Gastrocnemius medialis (tissue), 4 donors: ENCODE results near the gene PNPLA3. TPM values are rescaled to one million over a fixed set of nuclear protein-coding genes. Genes with fewer than 3 reads are reported as not detected.

Experiments
- ATAC-seq, 2 donors: fragments of 150-250 bp; one replicate each; pipeline ENCODE4 v1.9.1; 2016
- DNase-seq, 2 donors: peaks; one replicate each; pipeline ENCODE4 v3.0.0-alpha.2; 2019
- H3K27ac ChIP-seq, 4 donors: fragments of 200-600 bp; sonication (generic); 1 replicate in 1 of 4; 2 replicates in 3 of 4; pipeline ENCODE4 v1.5.1; 2016 to 2018; ENCODE audit warnings: mild to moderate bottlenecking in 2 of 4, moderate library complexity in 1 of 4
- H3K27me3 ChIP-seq, 3 donors: fragments of 200-600 bp; sonication (generic) in 2 of 3; 1 replicate in 1 of 3; 2 replicates in 2 of 3; pipeline versions ENCODE4 v1.5.1 to v1.6.0; 2016 to 2019; ENCODE audit warnings: mild to moderate bottlenecking in 1 of 3, moderate library complexity in 1 of 3
- H3K36me3 ChIP-seq, 2 donors: fragments of 200-600 bp; sonication (generic) in 1 of 2; one replicate each; pipeline ENCODE4 v1.5.1; 2017 to 2018
- H3K4me1 ChIP-seq, 2 donors: fragments of 200-600 bp; sonication (generic) in 1 of 2; one replicate each; pipeline ENCODE4 v1.5.1; 2016 to 2017; ENCODE audit warnings: mild to moderate bottlenecking in 2 of 2
- H3K4me3 ChIP-seq, 4 donors: fragments of 200-600 bp; sonication (generic) in 3 of 4; 1 replicate in 1 of 4; 2 replicates in 3 of 4; pipeline ENCODE4 v1.5.1; 2016 to 2019; ENCODE audit warnings: mild to moderate bottlenecking in 2 of 4
- H3K9me3 ChIP-seq, 3 donors: fragments of 200-600 bp; sonication (generic) in 2 of 3; 1 replicate in 1 of 3; 2 replicates in 2 of 3; pipeline ENCODE4 v1.5.1; 2016 to 2019
- CTCF ChIP-seq, 5 experiments: fragments of 450-650 bp in 3 of 5; fragments of 200-600 bp in 2 of 5; sonication (generic) in 2 of 5; IDR thresholded peaks in 4 of 5; conservative IDR thresholded peaks in 1 of 5; 1 replicate in 4 of 5; 2 replicates in 1 of 5; pipeline ENCODE4 v1.5.1; 2016 to 2019; ENCODE audit warnings: antibody characterized with exemption in 5 of 5, mild to moderate bottlenecking in 3 of 5, moderate library complexity in 3 of 5
- POLR2A ChIP-seq, 2 donors: fragments of 450-650 bp; IDR thresholded peaks; one replicate each; pipeline ENCODE4 v1.6.1; 2017; ENCODE audit warnings: antibody characterized with exemption in 2 of 2, mild to moderate bottlenecking in 2 of 2, moderate library complexity in 2 of 2
- in situ Hi-C, 4 donors: fragments of 200-750 bp; cut with MboI; loops; one replicate each; pipeline versions ENCODE4 v1.15.0 to v1.8.0; 2017; ENCODE audit warnings: low sequenced_read_pairs in 4 of 4
- intact Hi-C: fragments of 100-400 bp; cut with DNase I; formaldehyde crosslinking; loops from one replicate; pipeline ENCODE4 v1.15.1; 2023; ENCODE audit warnings: low total_unique reads
- total RNA-seq, 4 donors: library from RNA; depleted of rRNA; stranded (reverse); fragments of >200 nt; gene quantifications; one replicate each; pipeline versions ENCODE4 v1.1.0 to v1.2.3, GENCODE V29; 2016

PNPLA3 gene
- total RNA-seq, 4 donors from 2014 or later: 0.58 to 2.3 (median 1.4) TPM; not detected in 1

DNA sequence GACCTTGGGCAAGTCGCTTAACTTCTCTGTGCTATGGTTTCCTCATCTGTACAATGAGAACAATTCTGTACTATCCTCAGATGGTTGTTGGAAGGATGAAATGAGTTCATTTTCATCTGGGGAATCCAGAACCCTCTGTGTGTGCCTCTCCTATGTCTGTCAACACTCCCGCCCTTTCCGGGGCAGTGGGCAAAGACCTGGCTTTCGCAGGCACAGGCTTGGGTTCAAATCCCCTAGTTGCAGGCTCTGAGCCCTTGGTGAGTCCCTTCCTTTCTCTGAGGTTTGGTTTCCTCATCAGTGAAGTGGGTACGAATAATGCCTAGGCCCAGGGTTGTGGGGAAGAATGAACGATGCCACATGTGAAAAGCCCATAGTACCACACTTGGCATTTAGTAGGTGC lies 37.8 kb upstream of the PNPLA3 start:
- no peak for DNase-seq
- ATAC-seq: no peak
- Histone ChIP-seq H3K9me3 (no peaks in the 10 kb centered on the region), H3K4me1 (no peaks in the 10 kb centered on the region), H3K4me3 (no peak overlapping the region), H3K27me3 (peaks cover 14 to 35% (median 28%) of the 10 kb centered on the region in 3 donors), H3K36me3 (no peaks in the 10 kb centered on the region), H3K27ac (no peak overlapping the region)
- intact Hi-C loops: loop anchor here (1.0 to 10.0 kb wide), 2 partner anchors 56 to 501 kb away; no protein-coding TSS in a partner anchor
- in situ Hi-C loops: no loop called here
- no peak for TF ChIP-seq CTCF (IDR thresholded peaks at IDR 0.05 in 4 of 5, conservative IDR thresholded peaks at IDR 0.05 in 1 of 5)
- TF ChIP-seq POLR2A (IDR thresholded peaks at IDR 0.05): no peak

DNA sequence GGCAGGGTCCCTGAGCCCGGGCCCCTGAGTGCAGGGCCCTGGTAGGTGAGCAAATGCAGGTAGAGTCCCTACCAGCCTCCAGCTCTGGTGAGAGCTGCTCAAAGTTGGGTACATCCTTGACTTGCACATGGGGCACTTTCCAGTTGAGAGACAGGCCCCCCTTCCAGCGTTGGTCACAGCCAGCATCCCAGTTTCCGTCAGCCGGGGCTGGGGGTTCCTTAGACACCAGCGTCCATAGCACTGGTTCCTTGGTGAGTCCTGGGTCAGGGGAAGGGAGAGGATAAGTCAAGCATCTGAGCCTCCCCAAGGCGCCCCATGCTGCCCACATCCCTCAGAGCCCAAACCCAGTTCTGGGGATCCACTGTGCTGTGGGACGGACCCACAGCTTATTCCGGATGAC lies 37.4 kb upstream of the PNPLA3 start:
- TF ChIP-seq POLR2A (IDR thresholded peaks at IDR 0.05) (no peak), CTCF (IDR thresholded peaks at IDR 0.05 in 4 of 5, conservative IDR thresholded peaks at IDR 0.05 in 1 of 5) (no peak)
- H3K9me3 ChIP-seq: no peaks in the 10 kb centered on the region
- intact Hi-C loops: loop anchor here (10.0 kb wide), 1 partner anchor 501 kb away; no protein-coding TSS in a partner anchor
- no peaks in the 10 kb centered on the region for H3K4me1 ChIP-seq
- no peaks in the 10 kb centered on the region for H3K36me3 ChIP-seq
- no peak overlapping the region for H3K4me3 ChIP-seq
- ATAC-seq: no peak
- DNase-seq: no peak
- H3K27me3 ChIP-seq: peaks cover 19 to 39% (median 32%) of the 10 kb centered on the region in 3 donors
- no peak overlapping the region for H3K27ac ChIP-seq
- in situ Hi-C loops: no loop called here

DNA sequence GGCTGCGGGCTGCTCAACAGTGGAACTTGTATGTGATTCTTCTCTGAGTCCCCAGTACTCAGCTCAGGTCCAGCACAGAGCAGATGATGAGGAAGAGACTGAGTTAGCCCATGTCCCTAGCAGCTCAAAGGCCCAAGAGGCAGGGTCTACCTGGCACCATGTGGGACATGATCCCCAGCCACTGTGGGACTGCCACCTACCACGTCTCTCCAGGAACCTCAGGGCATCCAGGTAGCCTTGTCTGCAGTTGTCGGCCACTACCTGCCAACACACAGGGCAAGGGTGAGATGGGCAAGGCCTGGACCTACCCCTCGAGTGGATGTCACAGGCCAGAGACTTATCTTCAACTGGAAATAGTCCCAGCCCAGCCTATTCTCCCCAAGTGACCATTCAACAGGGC lies 36.2 kb upstream of the PNPLA3 start:
- no peak for TF ChIP-seq CTCF (IDR thresholded peaks at IDR 0.05 in 4 of 5, conservative IDR thresholded peaks at IDR 0.05 in 1 of 5)
- TF ChIP-seq POLR2A (IDR thresholded peaks at IDR 0.05): no peak
- Histone ChIP-seq H3K27ac (no peak overlapping the region), H3K4me1 (no peaks in the 10 kb centered on the region), H3K9me3 (no peaks in the 10 kb centered on the region), H3K36me3 (no peaks in the 10 kb centered on the region), H3K27me3 (peaks cover 30 to 51% (median 44%) of the 10 kb centered on the region in 3 donors), H3K4me3 (no peak overlapping the region)
- in situ Hi-C loops (no loop called here), intact Hi-C loops (loop anchor here (10.0 kb wide), 1 partner anchor 503 kb away; no protein-coding TSS in a partner anchor)
- DNase-seq (no peak), ATAC-seq (no peak)

GRCh38 chr22:43888740-43889139 lies 34.9 kb upstream of the PNPLA3 start:
- Histone ChIP-seq H3K9me3 (no peaks in the 10 kb centered on the region), H3K27ac (no peak overlapping the region), H3K4me1 (no peaks in the 10 kb centered on the region), H3K36me3 (no peaks in the 10 kb centered on the region), H3K4me3 (no peak overlapping the region), H3K27me3 (peaks cover 37 to 62% (median 45%) of the 10 kb centered on the region in 3 donors)
- in situ Hi-C loops (no loop called here), intact Hi-C loops (loop anchor here (10.0 kb wide), 1 partner anchor 504 kb away; no protein-coding TSS in a partner anchor)
- DNase-seq: no peak
- ATAC-seq: no peak
- TF ChIP-seq CTCF (IDR thresholded peaks at IDR 0.05 in 4 of 5, conservative IDR thresholded peaks at IDR 0.05 in 1 of 5) (no peak), POLR2A (IDR thresholded peaks at IDR 0.05) (no peak)
